Measurements from ENCODE around the gene CACNA1D.

CACNA1D gene

GRCh38 chr3:53691349-53691748 is 196.9 kb downstream of the CACNA1D start:
- DNase-seq (ENCODE audit: low read depth in 2 of 2): no peak

GRCh38 chr3:53691885-53692284 is 197.5 kb downstream of the CACNA1D start:
- DNase-seq (ENCODE audit: low read depth in 2 of 2): no peak

- DNase-seq (ENCODE audit: low read depth in 2 of 2): no peak
Measured at GRCh38 chr3:53693451-53693850, 199.0 kb downstream of the CACNA1D start.

GRCh38 chr3:53694046-53694445 is 199.6 kb downstream of the CACNA1D start:
- no peak for DNase-seq (ENCODE audit: low read depth in 2 of 2)

- no peak for DNase-seq (ENCODE audit: low read depth in 2 of 2)
Measured at GRCh38 chr3:53694666-53695323, 200.4 kb downstream of the CACNA1D start.

- no peak for DNase-seq (ENCODE audit: low read depth in 2 of 2)
Measured at GRCh38 chr3:53695324-53695690, 200.9 kb downstream of the CACNA1D start.

- no peak for DNase-seq (ENCODE audit: low read depth in 2 of 2)
Measured at GRCh38 chr3:53696401-53697172, 202.2 kb downstream of the CACNA1D start.

GRCh38 chr3:53700441-53700840 is 206.0 kb downstream of the CACNA1D start:
- no peak for DNase-seq (ENCODE audit: low read depth in 2 of 2)

GRCh38 chr3:53702776-53703530 is 208.5 kb downstream of the CACNA1D start:
- no peak for DNase-seq (ENCODE audit: low read depth in 2 of 2)

GRCh38 chr3:53703630-53704362 is 209.4 kb downstream of the CACNA1D start:
- DNase-seq (ENCODE audit: low read depth in 2 of 2): no peak

- no peak for DNase-seq (ENCODE audit: low read depth in 2 of 2)
Measured at GRCh38 chr3:53704363-53704725, 209.9 kb downstream of the CACNA1D start.

GRCh38 chr3:53705024-53705745 is 210.8 kb downstream of the CACNA1D start:
- DNase-seq (ENCODE audit: low read depth in 2 of 2): no peak

- no peak for DNase-seq (ENCODE audit: low read depth in 2 of 2)
Measured at GRCh38 chr3:53705774-53706173, 211.4 kb downstream of the CACNA1D start.

- DNase-seq (ENCODE audit: low read depth in 2 of 2): no peak
Measured at GRCh38 chr3:53707222-53707621, 212.8 kb downstream of the CACNA1D start.

GRCh38 chr3:53708001-53708621 is 213.7 kb downstream of the CACNA1D start:
- DNase-seq (ENCODE audit: low read depth in 2 of 2): no peak

- no peak for DNase-seq (ENCODE audit: low read depth in 2 of 2)
Measured at GRCh38 chr3:53709256-53709655, 214.8 kb downstream of the CACNA1D start.

GRCh38 chr3:53709860-53710674 is 215.7 kb downstream of the CACNA1D start:
- DNase-seq (ENCODE audit: low read depth in 2 of 2): peak; percentile 6 to 22

- DNase-seq (ENCODE audit: low read depth in 2 of 2): no peak
Measured at GRCh38 chr3:53711387-53711786, 217.0 kb downstream of the CACNA1D start.

GRCh38 chr3:53712817-53713388 is 218.5 kb downstream of the CACNA1D start:
- DNase-seq (ENCODE audit: low read depth in 2 of 2): no peak

GRCh38 chr3:53713626-53714025 is 219.2 kb downstream of the CACNA1D start:
- DNase-seq (ENCODE audit: low read depth in 2 of 2): no peak

Data from stimulated activated CD8-positive, alpha-beta memory T cell treated with anti-CD3 and anti-CD28 coated beads, Interleukin-7, amount 100 ng/mL, for 1 hour (primary cell).